Cerebellar cortex (tissue), 1 donor: Measurements from ENCODE around the gene MORN1.

Source experiments
- DNase-seq: peaks from one replicate; pipeline ENCODE4 v3.0.0-alpha.2; 2015; ENCODE audit warnings: low spot score

Gene MORN1

DNA sequence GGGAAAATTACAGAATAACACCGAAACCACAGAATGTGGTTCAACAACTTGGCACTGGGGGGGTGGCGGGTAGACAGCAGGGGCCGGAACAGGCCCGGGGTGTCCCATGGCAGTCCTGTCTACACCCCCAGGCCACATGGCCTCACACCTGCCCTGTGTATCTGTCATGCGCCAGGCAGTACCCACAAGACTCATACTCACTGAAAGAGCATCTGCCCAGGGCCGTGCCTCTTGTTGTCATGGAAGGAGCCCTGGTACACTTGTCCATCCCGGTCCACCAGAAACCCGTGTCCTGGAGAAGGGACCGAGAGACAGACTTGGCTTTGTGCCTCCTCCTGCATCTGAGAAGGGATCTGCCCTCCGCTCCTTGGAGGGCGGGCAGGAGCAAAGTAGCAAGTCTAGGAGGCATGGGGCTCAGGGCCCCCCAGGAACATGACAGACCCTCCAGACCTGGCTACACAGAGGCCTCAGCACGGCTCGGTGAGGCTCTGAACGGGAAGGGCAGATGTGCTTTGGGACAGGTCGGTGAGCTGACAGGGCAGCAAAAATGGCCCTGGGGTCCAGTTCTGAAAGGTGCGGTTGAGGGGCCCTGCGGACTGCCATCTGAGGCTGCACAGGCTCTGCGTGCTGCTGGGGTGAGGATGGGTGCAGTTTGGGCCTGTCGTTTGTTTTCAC lies 5.6 kb downstream of the MORN1 start:
- DNase-seq = peak; percentile 72

DNA sequence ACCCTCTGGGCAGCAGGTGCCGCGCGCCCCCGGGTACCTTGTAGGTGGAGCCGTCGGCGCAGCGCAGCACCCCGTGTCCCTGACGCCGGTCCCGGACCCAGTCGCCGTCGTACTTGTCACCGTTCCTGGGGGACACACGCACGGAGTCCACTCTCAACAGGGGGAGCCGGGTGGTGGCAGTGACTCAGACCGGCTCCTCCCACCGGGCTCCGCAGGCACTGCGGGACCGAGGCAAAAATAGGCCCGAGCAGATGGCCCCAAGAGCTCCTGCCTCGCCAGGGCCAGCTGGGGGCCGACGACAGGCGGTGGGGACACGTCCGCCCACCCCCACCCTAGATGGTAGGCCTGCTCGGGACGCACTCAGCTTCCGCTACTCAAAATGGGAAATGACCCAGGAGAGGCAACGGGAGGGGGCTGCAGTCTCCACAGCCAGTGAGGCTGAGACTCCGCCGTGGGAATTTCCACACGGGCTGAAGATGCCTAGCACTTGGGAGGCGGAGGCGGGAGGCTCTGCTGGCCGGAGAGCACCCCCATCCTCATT lies 6.3 kb downstream of the MORN1 start:
- peak; percentile 81 for DNase-seq

DNA sequence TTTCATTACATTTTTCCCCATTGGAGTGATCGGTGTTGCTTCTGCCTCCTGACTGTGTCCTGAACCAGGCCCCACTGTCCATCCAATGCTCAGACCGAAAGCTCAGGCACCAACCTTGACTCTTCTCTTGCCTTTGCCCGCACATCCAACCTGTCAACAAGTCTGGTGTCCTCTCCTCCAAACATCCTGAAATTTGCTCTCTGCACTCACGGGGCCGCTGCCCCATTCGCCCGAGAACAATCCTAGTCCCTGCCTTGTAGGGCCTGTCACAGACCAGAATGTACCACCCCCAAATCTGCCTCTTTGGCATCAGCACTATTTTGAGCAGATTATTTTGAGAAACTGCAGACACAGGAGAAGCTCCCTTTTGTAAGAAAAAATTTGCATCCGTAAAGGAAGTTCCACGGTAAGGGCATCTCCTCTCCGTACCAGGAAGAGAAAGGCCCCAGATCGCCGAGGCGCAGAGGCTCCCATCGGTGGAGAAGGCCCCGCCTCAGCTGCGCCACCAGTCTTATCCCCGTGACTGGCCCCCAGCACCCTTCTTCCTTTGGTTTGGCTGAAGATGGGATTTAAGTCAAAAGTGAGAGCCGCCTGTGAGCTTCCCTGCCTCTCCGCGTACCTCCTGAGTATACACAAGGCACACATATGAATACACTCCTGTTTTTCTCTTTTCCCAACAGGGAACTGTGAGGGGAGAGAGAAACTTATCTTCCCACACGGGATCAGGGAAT lies 7.1 kb downstream of the MORN1 start:
- peak; percentile 64 for DNase-seq

DNA sequence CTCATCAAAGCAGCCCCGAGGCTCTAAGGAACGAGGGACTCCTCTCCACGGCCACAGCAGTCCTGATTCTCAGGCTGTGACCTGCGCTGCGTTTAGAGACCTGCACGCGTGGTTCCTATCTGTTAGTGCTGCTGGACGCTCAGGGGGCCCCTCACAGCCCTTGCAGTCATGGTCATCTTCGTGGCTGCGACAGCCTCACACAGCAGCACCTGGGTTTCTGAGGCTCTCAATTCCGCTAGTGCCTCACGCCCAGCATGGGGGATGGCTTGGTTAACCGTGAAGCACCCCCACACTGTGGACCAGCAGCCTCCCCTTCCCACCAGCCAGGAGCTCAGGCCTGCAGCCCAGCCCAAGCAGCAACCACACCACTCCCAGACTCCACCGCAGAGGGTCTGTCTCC lies 7.8 kb downstream of the MORN1 start:
- no peak for DNase-seq

DNA sequence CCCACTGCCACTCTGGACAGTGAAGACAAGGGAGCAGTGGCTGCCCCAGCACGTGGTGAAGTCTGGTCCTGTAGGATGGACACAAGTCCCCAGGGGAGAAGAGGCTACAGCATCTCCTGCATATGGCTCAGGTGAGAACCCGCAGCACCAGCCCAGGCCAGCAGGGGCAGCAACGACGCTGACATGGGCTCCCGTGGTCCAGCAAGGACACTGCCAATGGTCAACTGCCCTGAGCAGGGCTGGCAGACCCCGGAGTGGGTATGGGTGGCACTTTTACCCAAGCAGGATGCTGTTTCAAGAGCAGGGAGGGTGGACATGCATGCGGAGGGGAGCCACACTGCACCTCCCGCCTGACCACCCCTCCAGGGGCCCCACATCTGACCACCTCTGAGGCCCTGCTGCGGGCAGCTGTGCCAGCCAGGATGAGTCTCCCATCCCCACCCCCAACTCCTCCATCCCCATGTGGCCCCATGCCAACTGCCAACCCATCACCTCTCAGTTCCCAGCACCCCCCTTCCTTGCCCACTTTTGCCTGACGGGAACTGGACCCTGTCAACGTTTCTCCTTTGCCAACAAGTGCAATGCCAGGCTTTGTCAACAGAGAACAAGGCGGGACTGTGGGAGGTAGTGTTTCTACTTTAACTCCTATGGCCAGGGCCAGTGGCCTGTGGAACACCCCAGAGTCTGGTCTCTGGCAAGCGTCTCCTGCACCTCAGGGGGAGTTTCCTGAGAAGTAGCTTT lies 8.6 kb downstream of the MORN1 start:
- peak; percentile 78 for DNase-seq

DNA sequence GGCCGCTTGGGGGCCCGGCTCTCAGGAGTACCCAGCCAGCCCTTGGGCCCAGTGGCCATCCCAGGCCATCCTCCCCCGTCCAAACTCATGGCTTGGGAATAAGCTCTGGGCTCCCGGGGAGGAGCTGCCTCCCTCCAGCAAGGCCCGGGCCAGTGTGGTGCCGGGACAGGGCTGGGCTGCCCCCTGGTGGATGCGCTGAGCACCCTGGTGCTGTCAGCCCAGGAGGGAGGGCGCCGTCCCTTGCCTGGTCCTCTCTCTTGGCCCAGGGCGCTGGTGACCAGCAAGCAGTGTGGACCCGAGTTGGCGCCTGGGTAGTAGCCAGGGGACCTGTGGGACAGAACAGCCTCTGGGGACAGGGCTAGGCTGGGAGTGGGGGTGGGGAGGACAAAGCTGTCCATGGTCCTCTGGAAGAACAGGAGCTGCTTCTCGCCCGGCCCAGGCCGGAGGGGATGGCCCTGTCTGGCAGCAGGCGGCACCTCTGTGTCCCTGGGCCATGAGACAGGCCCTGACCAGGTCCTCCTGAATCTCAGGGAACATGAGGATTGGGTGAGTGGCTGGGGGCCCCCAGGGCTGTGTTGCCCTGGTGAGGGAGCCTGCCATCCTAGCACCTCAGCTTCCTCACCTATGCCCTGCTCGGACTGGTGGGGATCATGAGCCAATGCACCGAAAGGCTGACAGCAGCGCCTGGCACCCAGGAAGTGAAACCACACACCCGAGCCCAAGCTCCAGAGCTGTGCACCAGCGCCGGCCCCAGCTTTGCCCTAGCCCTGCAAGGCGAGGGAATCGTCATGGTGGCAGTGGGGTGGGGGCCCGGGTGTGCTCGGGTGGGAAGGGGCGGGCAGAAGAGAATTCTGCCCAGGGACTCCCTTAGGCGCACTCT lies 9.4 kb downstream of the MORN1 start:
- DNase-seq = peak; percentile 76

DNA sequence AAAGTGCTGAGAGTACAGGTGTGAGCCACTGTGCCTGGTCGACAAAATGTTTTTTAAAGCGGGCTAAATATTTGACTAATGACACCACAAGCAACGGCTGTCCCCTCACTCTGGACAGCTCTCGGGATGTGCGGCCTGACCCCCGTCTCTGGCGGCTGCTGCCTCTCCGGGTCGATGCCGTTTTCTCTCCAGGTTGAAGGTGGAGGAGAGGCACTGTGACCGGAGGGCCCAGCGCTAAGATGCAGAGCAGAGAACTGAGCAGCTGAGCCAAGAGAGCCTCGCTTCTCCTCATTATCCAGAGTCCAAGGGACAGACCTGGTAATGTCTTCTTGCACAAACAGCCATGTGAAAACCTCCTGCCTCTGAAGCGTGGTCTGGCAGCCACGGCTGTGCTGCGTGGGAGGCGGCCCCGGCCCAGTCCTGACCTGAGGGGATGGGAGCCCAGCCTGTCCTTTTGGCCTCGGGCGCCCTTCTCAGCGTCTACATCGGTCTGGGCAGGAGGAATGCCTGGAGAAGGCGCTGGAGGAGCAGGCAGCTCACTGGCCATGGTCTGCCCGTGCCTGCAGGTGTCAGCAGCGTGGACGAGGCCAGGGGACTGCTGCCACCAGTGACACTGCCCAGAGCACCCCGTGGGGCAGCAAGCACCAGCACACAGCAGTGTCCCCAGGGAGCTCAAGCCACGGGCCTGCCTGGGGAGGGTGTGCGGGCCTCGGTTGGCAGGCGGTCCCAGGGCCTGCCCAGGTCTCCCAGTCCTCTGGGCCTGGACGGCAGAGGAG lies 10.3 kb downstream of the MORN1 start:
- DNase-seq = peak; percentile 47

DNA sequence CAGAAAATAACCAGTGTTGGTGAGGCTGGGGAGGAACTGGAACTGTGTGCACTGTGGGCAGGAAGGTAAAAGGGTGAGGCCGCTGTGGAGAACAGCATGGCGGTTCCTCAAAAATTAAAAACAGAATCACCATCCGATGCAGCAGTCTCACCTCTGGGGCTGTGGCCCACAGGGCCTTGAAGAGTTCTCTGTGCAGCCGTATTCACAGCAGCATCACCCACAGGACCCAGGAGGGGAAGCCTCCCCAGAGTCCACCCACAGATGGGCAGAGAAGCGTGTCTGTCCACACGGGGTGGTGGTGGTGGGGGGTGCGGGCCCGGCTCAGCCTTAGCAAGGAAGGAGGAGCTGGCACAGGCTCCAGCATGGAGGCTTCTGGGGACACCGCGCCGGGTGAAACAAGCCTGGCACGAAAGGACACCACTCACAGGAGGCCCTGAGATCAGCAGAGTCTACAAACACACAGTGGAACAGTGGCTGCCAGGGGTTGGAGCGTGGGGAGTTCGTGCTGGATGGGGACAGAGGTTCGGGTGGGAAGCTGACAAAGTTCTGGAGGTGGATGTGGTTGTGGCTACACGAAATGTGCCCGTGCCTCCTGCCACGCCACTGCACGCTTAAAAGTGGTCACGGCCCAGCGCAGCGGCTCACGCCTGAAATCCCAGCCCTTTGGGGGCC lies 11.5 kb downstream of the MORN1 start:
- no peak for DNase-seq

DNA sequence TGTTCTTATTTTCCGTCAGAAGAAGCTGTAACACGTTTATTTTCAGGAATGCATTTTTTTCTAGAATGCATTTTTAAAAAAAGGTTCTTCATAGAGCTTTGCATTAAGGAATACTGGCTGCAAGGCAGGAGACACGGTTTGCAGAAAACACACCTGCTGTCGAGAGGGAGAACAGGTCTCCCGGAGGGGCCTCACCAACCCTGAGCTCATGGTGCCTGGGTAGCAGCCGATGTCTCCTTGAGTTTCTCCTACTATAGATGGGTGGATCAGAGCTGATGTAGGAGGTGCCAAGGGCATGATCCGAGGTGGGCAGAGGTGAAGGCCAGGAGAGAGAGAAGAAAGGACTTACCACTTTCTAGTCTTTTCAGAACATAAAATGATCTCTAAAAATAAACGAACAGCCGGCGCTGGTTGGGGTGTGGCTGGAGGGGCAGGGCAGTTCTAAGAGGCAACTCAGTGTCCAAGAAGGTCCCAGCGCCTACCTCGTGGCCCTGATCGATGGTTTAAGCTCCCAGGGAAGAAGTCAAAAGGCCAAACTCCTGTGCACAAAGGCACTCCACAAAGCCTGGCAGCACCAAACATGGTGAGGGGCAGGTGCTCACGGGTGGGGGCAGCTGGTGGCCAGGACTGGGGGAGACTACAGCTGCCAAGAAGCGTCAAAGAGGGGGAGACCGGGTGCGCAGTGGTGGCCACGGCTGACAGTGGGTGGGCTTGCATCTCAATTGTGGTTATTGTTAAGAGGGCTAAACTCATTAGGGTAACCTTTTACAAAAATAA lies 12.2 kb downstream of the MORN1 start:
- DNase-seq = no peak

DNA sequence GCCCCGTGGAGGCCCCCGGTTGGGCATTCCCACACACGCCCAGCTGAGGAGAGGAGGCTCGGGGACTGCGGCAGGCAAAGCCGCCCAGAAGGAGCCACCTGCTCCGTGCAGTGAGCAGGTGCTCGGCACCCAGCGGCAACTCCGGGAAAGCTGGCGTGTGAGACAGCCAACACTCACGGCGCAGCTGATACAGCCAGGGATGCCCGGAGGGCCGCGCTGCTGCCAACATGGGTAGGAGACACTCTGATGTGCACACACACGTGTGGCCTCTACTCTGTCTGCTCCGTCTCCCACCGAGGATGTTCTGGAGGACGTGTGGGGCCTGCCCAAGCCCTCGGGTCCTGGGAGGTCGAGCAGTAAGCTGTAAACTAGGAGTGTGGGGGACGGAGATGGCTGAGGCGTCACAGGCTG lies 12.9 kb downstream of the MORN1 start:
- peak; percentile 46 for DNase-seq

DNA sequence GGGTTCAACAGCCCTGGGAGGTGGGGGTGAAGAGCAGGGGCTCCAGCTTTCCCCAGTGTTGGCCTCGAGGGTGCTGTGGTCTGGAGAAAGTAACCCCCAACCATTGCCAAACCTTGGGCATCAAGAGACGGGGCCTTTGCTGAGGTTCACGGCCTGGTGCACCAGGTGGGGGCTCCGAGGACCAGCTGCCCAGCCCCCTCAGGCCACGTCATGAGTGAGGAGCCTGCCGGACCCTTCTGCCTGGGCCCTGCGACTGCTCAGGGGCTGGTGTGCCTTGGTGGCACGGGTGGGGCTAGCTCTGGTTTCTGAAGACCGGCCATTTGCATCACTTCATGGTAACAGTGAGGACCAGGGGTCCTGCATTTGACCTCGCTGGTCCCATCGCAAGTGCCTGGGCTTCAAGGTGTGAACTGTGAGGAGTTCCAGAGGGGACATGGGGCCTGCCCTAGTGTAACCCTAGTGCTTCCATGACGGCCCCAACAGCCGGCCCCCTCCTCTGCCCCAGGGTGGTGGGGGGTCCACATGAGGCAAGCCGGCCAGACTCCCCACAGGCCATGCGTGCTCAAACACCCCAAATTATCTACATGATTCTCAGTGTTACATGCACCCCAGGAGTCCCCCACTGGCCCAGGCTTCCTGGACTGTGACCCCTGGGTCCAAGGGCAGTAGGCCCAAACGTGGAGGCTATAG lies 13.5 kb downstream of the MORN1 start:
- no peak for DNase-seq

DNA sequence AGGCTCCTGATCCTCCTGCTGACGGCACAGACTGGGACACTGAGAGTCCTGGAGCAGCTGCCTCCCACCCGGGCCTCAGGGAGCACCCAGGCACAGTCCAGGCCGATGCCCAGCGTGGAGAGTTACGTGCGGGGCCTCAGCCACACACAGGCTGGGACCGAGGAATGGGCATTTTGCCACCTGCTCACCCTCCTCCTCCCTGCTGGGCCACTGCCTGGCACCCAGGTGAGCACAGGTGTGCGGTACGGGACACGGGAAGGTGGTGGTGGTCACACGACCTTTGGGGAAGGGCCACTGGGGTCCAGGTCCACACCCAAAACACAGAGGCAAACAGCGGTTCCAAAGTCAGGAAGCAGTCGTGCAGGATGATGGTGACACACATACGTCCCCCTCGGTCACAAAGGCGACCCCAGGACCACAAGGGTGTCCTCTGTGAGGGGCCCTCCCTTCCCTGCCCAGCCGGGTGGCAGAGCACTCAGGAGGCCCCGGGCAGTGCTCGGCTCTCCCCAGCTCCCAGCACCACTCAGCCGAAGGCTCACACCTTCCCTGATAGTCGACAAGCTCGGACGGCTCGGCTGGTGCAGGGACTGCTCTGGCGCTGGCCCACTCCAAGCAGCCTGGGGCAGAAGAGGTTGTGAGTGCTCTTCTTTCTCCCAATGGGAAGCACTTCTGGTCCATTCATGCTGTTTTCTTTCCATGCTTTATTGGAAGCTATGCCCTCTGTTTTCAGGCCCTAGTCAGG lies 14.3 kb downstream of the MORN1 start:
- DNase-seq = no peak

DNA sequence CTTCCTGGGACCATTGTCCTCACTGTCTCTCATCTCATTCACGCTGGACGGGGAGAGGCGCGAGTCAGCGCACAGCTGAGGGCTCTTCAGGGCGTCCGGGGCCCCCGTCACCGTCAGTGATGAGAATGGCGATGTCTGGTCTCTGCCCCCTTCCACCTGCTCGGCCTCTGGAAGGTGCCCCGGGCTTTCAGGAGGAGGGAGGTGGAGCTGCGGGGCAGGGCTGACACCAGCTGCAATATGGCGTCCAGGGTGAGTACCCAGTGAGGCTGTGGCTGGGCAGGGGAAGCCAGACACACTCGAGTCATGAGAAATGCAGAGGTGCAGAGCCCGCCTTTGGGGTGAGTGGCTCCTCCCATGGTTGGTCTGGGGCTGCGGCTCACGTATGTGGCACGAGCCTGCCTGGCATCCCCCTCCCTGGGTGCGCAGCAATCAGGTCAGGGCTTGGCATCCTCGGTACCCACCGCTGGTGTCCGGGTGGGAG lies 15.1 kb downstream of the MORN1 start:
- DNase-seq = no peak

DNA sequence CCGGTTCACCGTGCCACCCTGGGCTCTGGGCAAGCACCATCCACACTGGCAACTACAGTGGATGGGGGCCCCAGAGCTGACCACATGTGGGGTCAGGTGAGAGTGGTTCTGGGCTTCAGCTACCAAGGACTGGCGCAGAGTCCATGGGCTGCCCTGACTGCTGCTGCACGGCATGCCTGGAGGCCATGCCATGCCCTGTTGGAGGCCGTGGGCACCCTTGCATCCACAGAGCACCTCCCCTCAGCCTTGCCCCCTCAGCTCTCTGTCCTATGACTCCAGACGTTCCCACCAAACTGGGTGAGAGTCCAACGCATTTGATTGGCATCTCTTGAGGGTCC lies 15.5 kb downstream of the MORN1 start:
- DNase-seq = no peak

DNA sequence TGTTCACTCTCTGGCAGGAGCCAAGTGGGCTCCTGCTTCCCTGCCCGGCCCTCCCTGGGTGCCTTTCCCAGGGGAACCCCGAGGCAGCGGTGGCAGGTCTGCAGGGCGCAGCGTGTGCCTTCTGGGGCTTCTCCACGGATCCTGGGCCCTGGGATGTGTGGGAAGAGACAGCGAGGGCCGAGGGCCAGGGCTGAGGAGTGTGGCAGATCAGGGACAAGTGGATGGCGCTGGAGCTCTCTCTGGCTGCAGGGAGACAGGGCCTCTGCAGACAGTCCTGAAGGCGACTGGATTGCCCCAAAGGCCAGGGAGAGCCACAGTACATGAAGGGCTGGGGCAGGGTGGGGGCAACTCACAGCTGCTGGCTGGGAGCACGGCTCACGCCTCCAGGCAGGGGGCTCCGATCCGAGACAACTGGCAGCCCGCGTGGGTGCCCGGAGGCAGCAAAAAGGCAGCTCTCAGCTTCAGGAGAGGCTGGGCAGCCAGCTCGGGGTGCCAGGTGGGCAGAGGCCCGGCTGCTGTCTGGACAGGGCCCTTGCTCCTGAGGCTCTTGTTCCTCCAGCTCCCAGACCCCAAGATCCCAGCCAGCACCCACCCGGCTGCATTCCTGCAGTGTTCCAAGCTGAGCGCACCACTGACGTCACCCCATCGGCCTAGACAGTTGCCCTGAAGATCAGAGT lies 16.0 kb downstream of the MORN1 start:
- DNase-seq = no peak

DNA sequence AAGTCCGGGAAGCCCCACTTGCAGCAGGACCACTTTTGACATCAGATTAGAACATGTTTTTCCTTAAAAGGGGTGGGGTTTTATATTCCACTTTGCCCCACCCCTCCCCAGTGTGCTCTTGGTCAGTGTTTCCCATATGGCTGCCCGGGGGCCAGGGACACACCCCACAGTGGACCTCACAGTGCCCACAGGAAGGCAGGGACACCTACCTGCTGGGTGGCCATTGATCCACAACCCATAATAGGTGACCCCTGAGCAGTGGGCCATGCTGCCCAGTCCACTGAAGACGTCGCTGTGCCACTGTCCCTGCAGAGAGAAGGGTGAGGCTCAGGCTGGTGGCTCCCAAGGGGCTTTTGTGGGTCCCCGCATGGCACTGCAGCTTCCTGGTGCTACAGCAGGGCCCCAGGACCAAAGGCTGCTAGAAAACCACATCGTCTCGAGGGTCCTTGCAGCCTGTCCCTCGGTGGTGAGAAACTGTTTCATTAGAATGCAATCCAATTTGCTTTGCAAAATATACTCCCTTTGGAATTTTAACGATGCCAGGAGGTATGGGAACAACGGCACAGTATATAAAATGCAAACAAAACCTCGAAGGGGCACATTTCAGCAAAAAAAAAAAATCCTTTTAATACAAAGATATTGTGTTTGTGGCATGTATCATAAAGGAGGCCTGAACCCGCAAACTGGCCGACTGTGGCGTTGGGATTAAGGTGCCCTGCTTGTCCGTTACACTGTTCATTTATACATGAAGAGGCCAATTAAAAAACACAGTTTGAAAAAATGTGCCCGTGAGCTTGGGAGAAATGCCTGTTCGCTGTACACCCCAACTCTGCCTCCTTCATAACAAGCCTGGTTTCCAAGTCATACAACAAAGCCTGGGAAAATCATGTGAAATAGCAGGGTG lies 16.9 kb downstream of the MORN1 start:
- no peak for DNase-seq
